Stimulated activated CD4-positive, alpha-beta T cell treated with anti-CD3 and anti-CD28 coated beads, TNF-alpha, amount 100 ng/mL, for 48 hours (primary cell): ENCODE data around the gene MRRF.
"Not testable (repeated sequence)": the region's sequence is repeated elsewhere in the genome, so short reads cannot be mapped to it uniquely, and the experiment has no call there.

Experiments
- DNase-seq, 3 donors: peaks; one replicate each; pipeline ENCODE4 v3.0.0-alpha.2; 2020; ENCODE audit warnings: low read depth in 3 of 3

The MRRF gene

DNA sequence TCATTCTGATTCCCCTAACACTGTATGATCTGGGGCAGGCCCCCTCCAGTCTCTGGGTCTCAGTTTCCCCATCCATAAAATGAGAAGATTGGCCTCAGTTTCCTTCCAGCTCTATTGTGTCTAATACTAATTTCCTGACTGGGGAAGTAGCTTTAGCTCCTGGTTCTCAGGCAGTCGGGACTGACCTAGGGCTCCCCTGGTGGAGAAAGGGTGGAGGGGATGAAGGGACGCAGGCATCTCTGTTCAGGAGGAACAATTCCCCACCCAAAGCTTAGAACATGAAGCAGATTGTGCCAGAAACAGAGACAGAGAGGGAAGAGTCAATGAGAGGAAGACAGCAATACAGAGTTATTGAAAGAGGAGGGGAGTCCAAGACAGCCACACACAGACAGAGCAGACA is 91.9 kb downstream of the MRRF start:
- DNase-seq = no peak

DNA sequence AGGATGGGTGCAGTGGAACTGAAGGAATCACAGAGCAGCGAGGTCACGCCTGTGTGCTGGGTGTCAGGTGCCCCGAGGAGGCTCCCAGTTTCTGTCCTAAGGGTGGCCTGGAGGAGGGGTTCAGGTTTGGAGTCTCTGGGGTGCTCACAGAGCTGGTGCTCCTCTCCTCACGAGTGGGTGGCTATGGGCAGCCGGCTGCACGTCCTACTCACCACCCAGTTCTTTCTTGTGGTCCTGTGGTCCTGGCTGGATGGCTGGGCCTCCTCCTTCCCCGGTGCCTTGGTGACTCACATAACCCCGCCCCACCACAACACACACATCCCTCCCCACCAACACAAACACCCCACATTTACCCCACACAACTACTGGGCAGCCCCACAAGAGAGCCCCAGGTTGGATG is 96.2 kb downstream of the MRRF start:
- no peak for DNase-seq

DNA sequence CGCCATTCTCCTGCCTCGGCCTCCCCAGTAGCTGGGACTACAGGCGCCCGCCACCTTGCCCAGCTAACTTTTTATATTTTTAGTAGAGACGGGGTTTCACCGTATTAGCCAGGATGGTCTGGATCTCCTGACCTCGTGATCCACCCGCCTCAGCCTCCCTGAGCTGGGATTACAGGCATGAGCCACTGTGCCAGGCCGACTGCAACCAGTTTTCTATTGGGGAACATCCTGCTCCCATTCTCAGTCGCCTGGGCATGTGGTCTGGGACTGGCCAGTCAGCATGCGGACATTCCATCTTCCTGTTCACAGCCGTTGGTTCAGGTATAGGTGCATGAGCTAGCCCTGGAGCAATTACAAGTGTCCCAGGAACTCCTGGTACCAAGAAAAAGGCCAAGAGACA is 98.4 kb downstream of the MRRF start:
- not testable (repeated sequence) for DNase-seq

DNA sequence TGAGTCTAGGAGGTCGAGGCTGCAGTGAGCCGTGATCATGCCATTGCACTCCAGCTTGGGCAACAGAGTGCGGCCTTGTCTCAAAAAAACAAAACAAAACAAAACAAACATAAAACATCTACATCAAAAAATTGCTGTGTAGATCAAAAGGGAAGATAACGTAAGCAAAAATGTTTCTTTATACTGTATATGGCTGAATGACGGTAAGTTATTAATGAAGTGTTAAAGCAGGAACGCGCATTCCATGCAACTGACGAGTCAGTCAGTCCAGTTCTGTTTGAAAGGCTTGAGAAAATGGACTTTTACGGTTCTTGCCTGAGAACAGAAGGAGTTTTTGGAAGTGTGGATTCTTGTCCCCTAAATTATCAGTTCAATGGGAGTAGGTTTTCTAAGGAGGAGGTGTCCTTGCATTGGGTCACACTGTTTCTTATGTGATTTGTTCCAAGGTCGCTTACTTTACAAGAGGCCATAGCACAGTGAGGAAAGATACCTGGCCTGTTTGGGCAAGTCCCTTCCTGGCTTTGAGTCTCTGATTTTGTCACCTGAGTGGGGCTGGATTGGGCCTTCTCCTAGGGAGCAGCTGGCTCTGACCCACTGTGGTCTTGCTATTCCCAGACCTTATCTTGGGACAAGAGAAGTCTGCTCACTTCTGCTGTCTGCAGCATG is 99.6 kb downstream of the MRRF start:
- DNase-seq = no peak

DNA sequence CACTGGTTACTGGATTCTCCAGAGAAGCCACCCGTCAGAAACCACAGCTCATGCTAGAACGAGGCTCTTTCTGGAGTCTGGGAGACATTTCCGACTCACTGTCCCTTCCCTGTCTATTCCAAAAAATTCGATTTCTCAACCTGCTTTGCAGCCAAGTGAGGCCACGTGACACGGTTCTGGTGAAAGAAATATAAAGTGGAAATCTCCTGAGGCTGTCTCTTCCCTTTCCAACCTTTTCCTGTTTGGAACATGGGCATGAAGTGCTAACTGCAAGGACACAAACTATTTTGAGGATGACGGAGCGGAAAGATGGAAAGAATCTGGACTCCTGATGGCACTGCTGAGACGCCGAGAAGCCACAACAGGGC is 100.1 kb downstream of the MRRF start:
- no peak for DNase-seq

DNA sequence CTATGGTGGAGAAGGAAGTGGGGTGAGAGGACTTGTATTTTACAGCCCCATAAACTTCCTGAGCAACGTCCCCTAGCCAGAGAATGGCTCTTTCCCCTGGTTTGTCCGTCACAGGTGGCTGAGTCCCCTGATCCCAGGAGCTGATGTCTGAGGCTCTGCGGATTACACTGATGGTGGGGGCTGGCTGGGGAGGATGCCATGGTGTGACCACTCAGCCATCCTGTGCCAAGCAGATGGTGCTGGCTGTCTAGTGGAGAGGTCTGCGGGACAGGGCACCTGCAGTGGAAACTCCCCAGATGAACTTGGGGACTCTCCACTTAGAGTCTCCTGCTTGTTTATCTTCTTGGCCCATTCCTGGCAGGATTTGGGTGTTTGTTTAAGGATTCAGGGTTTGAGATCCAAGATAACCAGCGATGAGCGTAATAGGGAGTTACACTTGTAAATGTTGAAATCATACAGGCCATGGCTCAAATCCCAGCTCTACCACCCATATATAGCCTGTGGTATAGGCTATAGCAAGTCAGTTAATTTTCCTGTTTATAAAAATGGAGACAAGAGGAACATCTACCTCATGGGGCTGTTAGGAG is 101.5 kb downstream of the MRRF start:
- no peak for DNase-seq

DNA sequence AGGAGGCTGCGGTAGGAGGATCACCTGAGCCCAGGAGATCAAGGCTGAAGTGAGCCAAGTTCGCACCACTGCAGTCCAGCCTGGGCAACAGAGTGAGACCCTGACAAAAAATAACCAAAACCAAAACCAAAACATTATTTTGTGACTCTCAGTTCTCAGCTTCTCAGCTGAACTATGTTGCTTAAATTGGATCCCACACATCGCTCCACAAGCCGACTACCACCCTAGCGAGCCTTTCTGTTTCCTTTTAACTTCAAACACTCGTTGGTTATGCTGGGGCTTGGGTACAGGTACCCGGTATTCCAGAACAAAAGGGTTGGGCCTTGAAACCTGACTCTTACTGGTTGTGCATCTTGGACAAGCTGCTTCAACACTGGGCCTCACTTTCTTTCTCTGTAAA is 102.4 kb downstream of the MRRF start:
- DNase-seq = no peak

DNA sequence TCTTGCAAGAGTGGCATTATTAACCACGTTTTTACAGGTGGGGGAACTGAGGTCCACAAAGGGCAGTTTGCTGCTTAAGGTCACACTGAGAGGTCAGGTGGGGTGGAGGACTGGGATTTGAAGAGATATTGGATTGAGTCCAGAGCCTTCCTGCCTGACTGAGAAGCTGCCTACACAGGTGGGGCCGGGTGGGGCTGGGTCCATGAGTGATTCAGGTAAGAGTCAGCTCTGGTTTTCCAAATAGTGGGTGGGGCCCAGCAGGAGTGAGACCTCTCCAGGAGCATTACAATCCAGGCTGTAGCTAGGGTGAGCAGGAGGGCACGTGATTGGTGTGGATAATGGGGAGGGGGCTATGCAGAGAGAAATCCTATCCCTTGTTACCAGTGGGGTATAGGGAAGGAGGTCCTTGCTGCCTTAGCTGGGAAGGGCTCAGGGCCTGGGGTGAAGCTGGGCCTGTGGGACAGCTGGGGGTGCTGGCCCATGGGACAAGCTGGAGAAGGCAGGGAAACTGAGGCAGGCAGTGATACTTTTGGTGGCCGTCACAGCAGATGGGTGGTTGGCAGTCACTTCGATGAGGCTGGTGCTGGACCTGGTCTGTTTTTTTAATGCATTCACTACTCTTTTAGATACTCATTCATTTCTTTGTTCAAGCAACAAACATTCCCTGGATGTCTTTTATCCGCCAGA is 103.2 kb downstream of the MRRF start:
- DNase-seq = no peak

DNA sequence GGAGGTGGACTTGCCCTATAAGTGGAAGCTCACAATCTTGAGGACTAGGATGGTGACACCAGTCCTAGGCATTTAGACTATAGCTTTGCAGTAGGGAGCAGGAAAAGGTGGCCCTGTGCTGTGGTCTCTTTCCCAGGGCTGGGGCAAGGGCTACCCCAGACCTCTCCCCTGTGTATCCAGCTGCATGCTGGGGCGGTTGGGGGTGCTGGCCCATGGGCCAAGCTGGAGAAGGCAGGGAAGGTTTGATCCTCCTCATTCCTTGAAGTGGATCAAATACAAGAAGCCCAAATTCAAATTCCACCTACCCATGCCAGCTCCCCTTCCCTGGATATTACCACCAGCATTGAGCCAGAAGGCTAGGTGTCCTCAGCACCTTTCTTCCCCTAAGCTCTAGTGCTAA is 104.0 kb downstream of the MRRF start:
- no peak for DNase-seq

DNA sequence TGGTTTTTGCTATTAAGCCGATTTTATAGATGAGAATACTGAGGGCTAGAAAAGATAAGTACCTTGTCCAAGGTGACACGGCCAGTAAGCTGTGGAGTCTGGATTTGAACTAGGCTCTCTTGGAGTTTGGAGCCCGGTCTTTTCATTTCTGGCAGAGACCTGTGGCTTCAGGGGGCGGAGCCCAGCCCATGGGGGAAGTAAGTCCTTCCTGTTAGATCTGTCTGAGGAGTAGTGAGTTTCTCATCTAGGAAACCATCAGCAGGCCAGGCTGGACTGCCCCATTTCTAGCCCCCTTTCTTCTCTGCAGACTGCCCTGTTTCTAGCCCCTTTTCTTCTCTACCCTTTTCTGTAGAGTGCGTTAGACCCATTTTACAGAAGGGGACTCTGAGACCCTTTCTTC is 105.6 kb downstream of the MRRF start:
- DNase-seq = no peak

DNA sequence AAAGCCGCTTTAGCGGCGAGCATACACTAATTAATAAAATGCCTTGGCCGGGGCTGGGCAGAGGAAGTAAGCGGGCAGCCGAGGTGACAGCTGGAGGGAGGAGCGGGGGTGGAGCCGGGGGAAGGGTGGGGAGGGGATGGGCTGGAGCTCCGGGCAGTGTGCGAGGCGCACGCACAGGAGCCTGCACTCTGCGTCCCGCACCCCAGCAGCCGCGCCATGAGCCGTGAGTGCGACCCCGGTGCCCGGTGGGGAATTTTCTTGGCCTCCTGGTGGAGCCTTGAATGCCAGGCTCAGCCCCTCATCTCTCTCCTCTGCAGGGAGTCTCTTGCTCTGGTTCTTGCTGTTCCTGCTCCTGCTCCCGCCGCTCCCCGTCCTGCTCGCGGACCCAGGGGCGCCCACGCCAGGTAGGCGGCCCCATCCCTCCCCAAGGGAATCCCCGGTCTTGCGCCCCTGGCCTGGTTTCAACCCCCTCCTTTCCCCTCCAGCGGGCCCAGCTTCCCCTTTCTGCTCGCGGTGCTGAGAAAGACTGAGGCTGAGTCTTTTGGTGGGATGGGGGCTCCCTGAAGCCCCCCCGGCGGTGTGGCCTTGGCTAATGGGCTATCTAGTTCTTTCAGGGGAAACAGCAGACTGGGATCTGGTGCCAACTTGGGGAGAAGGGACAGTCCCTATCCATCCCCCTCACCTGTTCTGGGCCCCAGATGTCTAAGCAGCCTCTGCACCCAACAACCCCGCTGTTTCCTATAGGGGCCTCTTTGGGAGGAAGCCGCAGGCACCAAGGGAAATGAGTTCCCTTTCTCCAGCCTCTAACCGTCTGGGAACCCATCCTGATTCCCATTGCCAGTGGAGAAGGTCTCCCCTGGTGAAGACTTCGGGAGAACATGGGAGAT is 106.4 kb downstream of the MRRF start, which contains the start of gene PTGS1:
Gene PTGS1, plus strand, starts transcription at position 156 of the 887 bp plus-strand sequence. Its CDS starts 61 bp downstream, at position 217.
- no peak for DNase-seq

DNA sequence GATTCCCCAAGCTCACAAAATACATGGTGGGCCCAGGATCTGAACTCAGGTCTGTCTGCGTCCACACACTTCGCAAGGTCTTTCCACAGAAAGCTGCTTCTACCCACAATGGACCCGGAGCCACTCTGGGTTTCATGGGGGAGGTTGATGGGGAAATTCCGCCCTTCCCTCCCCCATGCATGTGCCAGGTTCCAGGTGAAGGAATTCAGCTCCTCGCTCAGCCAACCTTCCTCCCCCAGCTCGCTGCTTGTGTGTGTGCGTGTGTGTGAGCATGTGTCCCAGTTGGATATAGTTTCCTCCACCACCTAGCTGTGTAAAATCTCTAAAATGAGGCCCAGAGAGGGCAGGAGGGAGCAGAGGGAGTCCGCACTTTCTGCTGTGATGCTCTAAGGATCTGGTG is 107.2 kb downstream of the MRRF start:
- DNase-seq = no peak

DNA sequence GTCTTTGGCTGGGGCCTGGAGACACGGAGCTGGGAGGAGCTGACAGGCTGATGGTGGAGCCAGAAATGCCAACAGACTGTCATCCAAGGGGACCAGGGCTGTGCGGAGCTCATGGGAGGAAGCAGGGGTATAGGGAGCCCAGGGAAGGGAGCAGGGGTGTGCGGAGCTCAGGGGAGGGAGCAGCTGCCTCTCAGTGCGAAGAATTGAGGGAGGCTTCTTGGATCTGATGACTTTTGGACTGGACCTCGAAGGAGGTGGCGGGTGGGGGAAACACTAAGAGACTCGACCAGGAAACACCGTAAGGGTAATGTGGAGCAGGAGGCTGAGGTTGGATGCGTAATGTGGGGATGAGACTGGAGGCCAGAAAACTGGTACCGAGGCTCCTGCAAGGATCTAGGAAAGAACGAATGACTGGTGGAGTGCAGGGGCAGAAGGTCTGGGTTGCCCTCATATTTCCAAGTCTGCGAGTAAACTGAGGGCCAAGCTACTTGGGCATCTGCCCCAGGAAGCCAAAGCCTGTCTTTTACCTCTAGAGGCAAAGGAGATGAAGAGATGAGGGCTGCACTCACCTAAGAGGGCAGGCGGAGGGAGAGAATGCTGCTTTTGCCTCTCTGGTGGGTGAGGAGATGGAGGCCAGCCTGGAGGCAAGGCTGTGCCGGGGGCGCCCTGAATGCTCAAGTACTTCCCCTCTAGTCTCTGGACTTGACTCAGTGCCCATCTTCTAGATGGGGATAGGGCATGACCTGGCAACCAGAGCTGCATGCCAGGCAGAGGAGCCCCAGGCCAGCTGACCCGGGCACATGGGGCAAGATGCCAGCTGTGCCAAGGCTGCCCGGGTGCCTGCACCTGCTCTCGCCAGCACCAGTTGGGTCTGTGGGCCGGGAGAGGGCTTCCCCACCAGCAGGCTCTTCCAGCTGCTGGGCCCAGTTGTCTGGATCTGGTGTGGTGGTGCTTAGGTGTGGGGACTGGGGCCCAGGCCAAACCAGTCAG is 108.5 kb downstream of the MRRF start:
- no peak for DNase-seq

DNA sequence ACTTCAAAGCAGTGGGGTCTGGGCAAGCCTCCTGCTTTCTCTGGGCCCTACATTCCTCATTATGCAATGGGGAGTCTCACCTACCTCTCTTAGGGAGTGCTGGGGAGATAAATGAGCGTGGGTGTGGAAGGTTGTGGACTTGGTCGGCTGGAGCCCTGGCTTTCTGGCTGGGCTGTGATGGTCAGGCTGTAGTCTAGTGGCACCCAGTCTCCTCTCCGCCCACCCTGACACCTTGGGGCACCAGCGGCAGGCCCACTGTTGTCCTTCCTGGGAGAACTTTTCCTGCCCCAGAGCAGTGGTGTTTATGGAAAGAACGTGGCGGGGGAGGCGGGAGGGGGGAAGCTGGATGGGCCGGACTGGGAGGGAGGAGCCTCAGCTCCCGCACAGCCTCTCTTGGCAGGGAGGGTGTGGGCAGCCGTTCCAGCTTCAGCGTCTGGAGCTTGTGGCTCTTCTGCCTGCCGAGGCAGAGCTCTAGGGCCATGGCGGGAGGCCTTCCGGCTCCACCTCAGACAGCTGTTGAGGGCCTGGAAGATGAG is 110.3 kb downstream of the MRRF start:
- DNase-seq = no peak

DNA sequence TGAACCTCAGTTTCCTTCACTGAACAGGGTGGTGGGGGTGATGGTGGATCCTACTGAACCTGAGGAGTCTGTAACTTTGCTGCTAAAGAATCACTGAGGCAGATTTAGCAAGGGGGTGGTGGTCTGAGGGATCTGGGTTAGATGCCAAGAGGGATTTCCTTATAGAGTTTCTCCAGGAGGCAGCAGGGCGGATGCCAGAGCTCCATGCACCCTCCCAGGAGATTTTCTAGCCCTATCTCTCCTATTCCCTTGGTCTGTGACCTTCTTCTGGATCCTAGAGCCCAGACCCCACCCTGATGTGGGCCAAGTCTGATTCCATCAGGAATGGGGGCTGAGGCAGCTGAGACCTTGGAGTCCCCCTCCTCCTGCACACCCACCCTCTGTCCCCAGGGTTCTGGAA is 112.1 kb downstream of the MRRF start:
- DNase-seq = no peak

DNA sequence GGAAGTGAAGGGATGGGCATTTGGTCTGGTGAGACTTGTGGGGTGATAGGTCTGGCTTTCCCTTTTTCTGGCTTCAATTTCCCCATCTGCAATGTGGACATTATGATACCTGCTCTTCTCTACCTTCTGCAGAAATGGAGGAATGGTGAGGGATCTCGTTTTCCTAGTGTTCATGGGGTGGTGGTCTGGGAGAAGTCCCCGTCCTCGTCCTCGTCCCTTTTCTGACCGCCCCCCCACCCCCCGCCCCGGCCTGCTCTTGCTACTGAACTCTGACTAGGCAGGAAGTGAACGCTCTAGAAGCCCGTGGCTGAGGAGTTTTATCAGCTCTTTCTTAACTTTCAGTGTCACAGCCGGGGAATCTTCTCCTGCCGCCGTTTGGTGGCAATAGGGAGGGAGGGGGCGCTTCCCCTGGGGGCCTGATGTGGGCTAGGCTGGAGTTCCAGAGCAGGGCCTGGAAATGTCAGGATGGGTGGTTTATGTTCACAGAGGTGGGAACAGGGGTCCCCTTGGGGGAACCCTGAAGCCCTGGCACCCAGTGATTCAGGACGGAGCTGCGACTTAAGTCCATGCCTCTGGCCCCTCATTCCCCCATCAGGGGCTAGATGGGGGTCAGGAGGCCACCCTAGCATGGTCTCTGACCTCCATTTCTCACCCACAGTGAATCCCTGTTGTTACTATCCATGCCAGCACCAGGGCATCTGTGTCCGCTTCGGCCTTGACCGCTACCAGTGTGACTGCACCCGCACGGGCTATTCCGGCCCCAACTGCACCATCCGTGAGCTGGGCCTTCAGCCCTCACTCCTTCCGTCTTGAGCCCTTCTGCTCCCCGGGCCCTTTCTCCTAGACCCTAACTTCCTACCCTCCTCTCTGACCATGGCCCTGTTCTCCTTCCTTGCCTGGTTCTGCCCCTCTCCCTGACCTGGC is 112.8 kb downstream of the MRRF start:
- no peak for DNase-seq

DNA sequence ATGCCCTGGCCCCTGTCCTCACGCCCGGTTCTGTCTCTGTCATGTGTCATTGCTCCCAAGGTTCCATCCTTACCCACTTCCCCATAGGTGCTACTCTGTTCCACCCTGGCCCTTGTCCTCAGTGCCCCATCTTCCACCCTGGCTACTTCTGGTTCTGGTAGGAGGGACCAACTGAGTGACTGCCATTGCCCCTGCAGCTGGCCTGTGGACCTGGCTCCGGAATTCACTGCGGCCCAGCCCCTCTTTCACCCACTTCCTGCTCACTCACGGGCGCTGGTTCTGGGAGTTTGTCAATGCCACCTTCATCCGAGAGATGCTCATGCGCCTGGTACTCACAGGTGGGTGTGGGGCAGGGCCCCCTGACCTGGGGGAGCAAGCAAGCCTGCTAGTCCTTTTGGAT is 113.6 kb downstream of the MRRF start:
- DNase-seq = no peak

DNA sequence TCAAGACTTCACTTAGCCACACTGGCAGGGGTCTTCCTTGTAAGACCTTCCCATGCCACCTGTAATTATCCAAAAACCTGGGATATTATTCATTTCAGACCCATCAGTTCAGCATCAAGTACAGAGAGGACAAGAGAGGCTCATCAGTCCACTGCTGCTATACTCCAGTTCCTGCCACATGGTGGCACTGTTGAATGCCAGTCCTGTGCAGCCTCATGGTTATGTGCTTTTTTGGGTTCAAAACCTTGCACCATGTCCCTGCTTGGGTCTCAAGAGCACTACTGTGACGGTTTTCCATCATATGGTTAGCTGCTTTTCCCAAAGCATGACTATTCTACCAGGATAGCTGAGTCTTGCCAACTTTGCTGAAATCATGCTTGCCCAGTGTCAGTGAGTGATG is 114.7 kb downstream of the MRRF start:
- DNase-seq = no peak

DNA sequence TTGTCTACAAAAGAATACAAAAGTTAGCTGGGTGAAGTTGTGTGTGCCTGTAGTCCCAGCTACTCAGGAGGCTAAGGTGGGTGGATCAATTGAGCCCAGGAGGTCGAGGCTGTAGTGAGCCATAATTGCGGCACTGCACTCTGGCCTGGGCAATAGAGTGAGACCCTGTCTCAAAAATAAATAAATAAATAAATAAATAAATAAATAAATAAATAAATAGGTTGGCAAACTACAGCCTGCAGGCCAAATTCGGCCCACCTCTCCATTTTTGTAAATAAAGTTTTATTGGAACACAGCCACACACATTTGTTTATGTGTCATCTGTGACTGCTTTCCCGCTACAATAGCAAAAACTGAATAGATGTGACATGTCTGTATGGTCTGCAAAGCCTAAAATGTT is 115.6 kb downstream of the MRRF start:
- no peak for DNase-seq
